Inferior parietal cortex (tissue), 1 donor: ENCODE data around the gene XXYLT1.
A peak's percentile ranks its signal among the peaks of the same experiment; 100 is the strongest.

ENCODE experiments used
- DNase-seq: peaks from one replicate; pipeline ENCODE4 v3.0.0-alpha.2; 2016; ENCODE audit errors: extremely low spot score

XXYLT1 gene

GRCh38 chr3:195169011-195169649, 101.8 kb downstream of the XXYLT1 start:
- DNase-seq: no peak

GRCh38 chr3:195168009-195168762, 102.8 kb downstream of the XXYLT1 start:
- no peak for DNase-seq

- DNase-seq: no peak
Observed at GRCh38 chr3:195165790-195166189, 105.2 kb downstream of the XXYLT1 start.

GRCh38 chr3:195165265-195165609, 105.7 kb downstream of the XXYLT1 start:
- DNase-seq: no peak

GRCh38 chr3:195164573-195165264, 106.2 kb downstream of the XXYLT1 start:
- no peak for DNase-seq

GRCh38 chr3:195163719-195164572, 107.0 kb downstream of the XXYLT1 start:
- DNase-seq: no peak

GRCh38 chr3:195162816-195163215, 108.1 kb downstream of the XXYLT1 start:
- no peak for DNase-seq

- no peak for DNase-seq
Observed at GRCh38 chr3:195162033-195162669, 108.8 kb downstream of the XXYLT1 start.

GRCh38 chr3:195160908-195161434, 110.0 kb downstream of the XXYLT1 start:
- no peak for DNase-seq

- DNase-seq: no peak
Observed at GRCh38 chr3:195160257-195160898, 110.6 kb downstream of the XXYLT1 start.

- DNase-seq: no peak
Observed at GRCh38 chr3:195159814-195160165, 111.2 kb downstream of the XXYLT1 start.

- no peak for DNase-seq
Observed at GRCh38 chr3:195159117-195159813, 111.7 kb downstream of the XXYLT1 start.

- no peak for DNase-seq
Observed at GRCh38 chr3:195156286-195156890, 114.6 kb downstream of the XXYLT1 start.

- DNase-seq: no peak
Observed at GRCh38 chr3:195155570-195156241, 115.3 kb downstream of the XXYLT1 start.

GRCh38 chr3:195154793-195155535, 116.0 kb downstream of the XXYLT1 start:
- DNase-seq: peak; percentile 60

GRCh38 chr3:195154111-195154791, 116.7 kb downstream of the XXYLT1 start:
- DNase-seq: no peak

GRCh38 chr3:195153653-195154052, 117.3 kb downstream of the XXYLT1 start:
- DNase-seq: no peak

GRCh38 chr3:195153130-195153529, 117.8 kb downstream of the XXYLT1 start:
- no peak for DNase-seq
